Muscle layer of duodenum (tissue), 2 donors: ENCODE data around the gene RYK.

Experiments used
- H3K27ac ChIP-seq: one replicate; pipeline ENCODE4 v1.7.0; 2013; ENCODE audit warnings: mild to moderate bottlenecking, low read length
- H3K27me3 ChIP-seq: one replicate; pipeline ENCODE4 v1.7.0; 2013; ENCODE audit warnings: low read depth, mild to moderate bottlenecking, control low read depth, low read length
- H3K36me3 ChIP-seq, 2 donors: one replicate each; pipeline ENCODE4 v1.7.0; 2013; ENCODE audit warnings: low read length in 2 of 2, control low read depth in 1 of 2, mild to moderate bottlenecking in 1 of 2; ENCODE audit not compliant: insufficient read depth in 2 of 2, control insufficient read depth in 1 of 2
- H3K4me1 ChIP-seq, 2 donors: one replicate each; pipeline ENCODE4 v1.7.0; 2013; ENCODE audit warnings: low read length in 2 of 2, mild to moderate bottlenecking in 2 of 2, control low read depth in 1 of 2, moderate library complexity in 1 of 2; ENCODE audit not compliant: insufficient read depth in 2 of 2, control insufficient read depth in 1 of 2
- H3K4me3 ChIP-seq, 2 donors: one replicate each; pipeline ENCODE4 v1.7.0; 2013; ENCODE audit warnings: low read length in 2 of 2, low read depth in 1 of 2, mild to moderate bottlenecking in 1 of 2
- H3K9me3 ChIP-seq, 2 donors: one replicate each; pipeline ENCODE4 v1.7.0; 2013; ENCODE audit warnings: low read length in 2 of 2, control low read depth in 1 of 2, mild to moderate bottlenecking in 1 of 2; ENCODE audit not compliant: control insufficient read depth in 1 of 2
- donor health status: healthy.

RYK gene

DNA sequence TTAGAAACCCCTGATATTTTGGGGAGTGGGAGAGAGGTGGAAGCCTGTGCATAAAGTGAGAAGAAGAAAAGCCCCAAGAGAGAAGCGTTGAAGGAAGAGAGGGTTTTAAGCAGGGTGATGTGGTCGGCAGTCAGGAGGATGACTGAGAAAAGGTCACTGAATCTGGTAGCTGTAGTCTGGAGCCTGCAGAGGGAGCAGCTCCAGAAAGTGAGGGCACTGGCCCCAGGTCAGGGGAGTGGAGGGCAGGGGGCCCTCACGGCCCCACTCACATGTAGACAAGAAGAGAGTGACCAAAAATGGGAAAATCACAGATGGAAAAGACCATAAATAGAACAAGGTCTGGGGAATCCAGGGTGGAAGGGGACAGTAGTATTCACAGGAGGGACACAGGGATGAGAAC is 105.5 kb downstream of the RYK start:
- Histone ChIP-seq H3K4me1 (no peaks in the 10 kb centered on the region), H3K36me3 (no peaks in the 10 kb centered on the region), H3K27me3 (no peaks in the 10 kb centered on the region), H3K9me3 (peaks cover 0 to 2% of the 10 kb centered on the region in 2 donors), H3K4me3 (no peak overlapping the region), H3K27ac (no peak overlapping the region)

DNA sequence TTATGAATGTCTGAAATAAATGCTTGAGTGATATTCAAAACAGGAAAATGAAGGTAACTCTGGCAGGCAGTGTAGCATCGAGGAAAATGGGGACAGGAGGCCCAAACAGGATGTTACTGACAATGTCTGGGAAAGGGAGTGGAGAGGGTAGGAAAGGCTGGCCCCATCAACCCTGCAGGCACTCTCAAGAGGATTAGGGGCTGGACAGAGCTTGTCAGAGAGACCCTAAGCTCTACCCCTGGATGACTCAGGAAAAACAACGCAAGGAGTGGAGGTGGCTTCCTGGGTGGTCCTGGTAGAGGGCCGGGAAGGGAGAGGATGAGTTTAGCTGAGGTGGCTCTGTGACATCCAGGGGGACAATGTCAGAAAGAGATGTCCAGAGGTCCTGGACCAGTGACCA is 106.0 kb downstream of the RYK start:
- no peak overlapping the region for H3K4me3 ChIP-seq
- H3K9me3 ChIP-seq, result peaks cover 0 to 2% of the 10 kb centered on the region in 2 donors
- H3K36me3 ChIP-seq, result peaks cover 0 to 4% of the 10 kb centered on the region in 2 donors
- H3K27ac ChIP-seq, result no peak overlapping the region
- H3K4me1 ChIP-seq, result no peaks in the 10 kb centered on the region
- H3K27me3 ChIP-seq, result no peaks in the 10 kb centered on the region

DNA sequence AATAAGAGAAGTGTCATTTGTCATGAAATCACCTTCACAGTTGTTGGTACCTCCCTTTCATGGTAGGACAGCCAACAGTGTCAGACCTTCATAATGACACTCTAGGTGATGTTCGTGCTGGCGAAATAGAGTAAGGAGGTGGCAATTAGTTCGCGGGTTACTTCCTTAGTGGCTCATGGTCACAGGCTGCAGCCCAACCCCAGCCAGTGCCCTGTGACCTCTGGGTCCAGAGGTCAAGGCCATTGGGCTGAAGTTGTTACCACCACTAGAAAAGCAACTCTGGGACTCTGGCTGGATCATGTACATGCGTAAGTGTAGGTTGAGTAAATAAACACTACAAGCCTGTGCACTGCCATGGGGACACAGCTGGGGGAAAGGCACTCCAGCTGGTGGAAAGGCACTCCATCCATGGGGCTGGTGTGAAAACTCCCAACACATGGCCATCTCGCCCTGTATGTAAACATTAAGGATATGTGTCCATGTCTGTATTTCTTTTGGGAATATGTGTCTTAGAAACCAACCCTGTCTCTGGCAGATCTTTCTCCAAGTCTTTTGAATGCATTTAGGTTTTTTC is 106.7 kb downstream of the RYK start:
- Histone ChIP-seq H3K4me3 (no peak overlapping the region), H3K4me1 (no peaks in the 10 kb centered on the region), H3K27me3 (no peaks in the 10 kb centered on the region), H3K27ac (no peak overlapping the region), H3K9me3 (peaks cover 0 to 2% of the 10 kb centered on the region in 2 donors), H3K36me3 (peaks cover 0 to 4% of the 10 kb centered on the region in 2 donors)

DNA sequence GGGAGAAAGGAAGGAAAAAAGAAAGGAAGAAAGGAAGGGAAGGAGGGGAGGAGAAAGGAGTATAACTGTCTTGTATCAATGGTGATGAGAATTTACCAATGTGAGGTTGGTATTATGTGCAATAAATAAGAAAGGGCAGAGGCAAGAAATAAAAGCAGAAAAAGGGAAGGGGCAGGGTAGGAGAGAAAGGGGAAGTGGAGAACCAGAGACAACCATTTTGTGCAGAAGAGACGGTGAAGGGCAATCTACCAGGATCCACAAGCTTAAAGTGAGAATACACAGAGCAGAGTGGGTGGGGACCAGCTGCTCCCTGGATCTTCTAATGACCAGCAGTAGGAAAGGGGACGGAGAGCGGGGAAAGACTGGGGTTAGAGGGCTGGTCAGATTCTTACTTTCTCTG is 114.1 kb downstream of the RYK start:
- Histone ChIP-seq H3K36me3 (peaks cover 0 to 4% of the 10 kb centered on the region in 2 donors), H3K27ac (no peak overlapping the region), H3K4me3 (no peak overlapping the region), H3K9me3 (peaks cover 0 to 2% of the 10 kb centered on the region in 2 donors), H3K4me1 (no peaks in the 10 kb centered on the region), H3K27me3 (no peaks in the 10 kb centered on the region)

DNA sequence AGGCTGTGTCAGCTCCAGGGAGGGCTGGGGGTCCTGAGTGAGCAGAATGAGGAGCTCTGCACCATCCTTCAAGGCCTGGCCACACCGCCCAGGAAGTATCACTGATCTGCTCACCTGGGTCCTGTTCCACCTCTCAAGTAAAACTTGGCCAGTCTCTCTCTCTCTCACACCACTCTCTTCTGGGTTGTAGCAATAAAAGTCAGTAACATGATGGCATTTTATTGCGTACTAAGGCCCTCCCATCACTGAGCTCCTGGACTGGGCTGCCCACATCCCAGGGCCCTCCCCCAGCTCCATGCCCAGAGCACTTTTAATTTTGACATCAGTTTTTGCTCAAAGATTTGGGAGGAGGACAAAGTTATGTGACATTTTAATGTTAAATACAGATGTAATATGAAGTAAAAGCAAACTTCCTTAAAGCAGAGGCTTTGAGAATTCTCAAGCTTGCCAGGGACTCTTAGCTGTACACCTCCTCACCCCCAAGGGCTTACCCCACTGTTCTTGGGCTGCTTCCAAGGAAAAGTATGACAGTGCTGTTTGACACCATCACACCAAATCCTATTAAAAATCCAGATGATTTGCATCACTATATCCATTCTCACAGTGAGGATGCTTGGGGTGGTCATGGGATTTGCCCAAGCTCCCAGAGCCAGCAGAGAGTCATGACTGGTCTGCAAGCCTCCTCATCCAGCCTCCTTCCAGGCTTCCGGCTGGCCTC is 115.8 kb downstream of the RYK start:
- Histone ChIP-seq H3K36me3 (peaks cover 0 to 2% of the 10 kb centered on the region in 2 donors), H3K4me3 (no peak overlapping the region), H3K27me3 (no peaks in the 10 kb centered on the region), H3K9me3 (peaks cover 0 to 2% of the 10 kb centered on the region in 2 donors), H3K27ac (no peak overlapping the region), H3K4me1 (no peaks in the 10 kb centered on the region)

DNA sequence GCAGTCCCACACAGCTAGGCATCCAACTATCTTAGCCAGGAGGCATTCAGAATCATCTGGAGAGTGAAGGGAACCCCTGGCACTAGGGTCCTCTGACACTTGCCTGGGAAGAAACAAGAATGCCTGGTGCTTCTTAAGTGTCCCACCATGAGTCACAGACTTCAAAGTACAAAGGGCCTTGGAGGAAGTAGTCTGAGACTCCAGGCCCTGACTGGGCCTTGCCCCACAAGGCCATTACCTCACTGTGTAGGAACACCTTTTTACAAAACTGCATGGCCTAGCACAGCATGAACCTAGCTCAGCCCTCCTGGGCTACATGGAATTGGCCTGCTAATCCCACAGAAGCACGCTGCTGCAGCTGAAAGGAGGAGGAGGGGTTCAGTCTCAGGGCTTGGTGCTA is 116.4 kb downstream of the RYK start:
- H3K4me3 ChIP-seq, result no peak overlapping the region
- H3K9me3 ChIP-seq, result peaks cover 0 to 2% of the 10 kb centered on the region in 2 donors
- H3K27me3 ChIP-seq, result no peaks in the 10 kb centered on the region

DNA sequence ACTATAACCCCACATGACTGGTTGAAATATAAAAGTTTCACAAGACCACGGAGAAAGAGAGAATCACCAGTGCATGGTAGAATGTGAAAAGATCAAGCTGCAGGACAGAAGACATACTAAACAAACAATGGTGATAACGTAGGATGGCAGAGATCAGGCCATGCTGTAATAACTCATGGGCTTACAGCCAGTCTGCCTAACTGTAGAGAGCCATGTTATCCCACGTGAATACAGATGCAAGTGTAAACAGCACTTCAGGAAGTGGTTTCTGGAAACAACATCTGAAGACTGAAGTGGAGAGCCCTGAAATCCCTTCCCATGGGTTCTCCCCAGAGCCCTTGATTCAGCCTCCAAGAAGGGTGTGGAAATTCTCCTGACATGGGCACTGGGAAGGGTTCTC is 117.7 kb downstream of the RYK start:
- Histone ChIP-seq H3K4me1 (no peaks in the 10 kb centered on the region), H3K4me3 (no peak overlapping the region), H3K27ac (no peak overlapping the region), H3K27me3 (no peaks in the 10 kb centered on the region), H3K9me3 (peaks cover 0 to 2% of the 10 kb centered on the region in 2 donors), H3K36me3 (peaks cover 0 to 9% of the 10 kb centered on the region in 2 donors)

More for the DNA sequence above, 116.4 kb downstream of the RYK start:
- Histone ChIP-seq H3K36me3 (peaks cover 0 to 1% of the 10 kb centered on the region in 2 donors), H3K27ac (no peak overlapping the region), H3K4me1 (no peaks in the 10 kb centered on the region)

DNA sequence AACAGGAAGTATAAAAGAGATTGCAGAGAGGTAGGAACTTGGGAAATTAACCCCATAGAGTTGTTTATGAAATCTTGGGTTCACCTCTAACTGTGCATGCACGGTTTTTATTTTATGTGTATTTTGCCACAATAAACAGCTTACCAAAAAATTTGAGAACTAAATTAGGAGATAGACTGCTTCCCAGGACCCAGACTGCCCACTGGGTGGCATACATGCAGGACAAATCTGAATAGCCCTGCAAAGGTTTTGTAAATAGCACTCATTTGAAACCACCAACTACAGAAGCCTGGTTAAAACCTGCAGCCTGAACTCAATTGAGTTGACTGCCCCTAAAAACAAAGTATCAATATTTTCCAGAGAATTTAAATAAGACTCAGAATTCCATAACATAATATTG is 124.5 kb downstream of the RYK start:
- H3K9me3 ChIP-seq, result peaks cover 0 to 2% of the 10 kb centered on the region in 2 donors
- no peak overlapping the region for H3K4me3 ChIP-seq
- no peak overlapping the region for H3K27ac ChIP-seq
- no peaks in the 10 kb centered on the region for H3K27me3 ChIP-seq
- H3K36me3 ChIP-seq, result peaks cover 0 to 11% of the 10 kb centered on the region in 2 donors
- H3K4me1 ChIP-seq, result no peaks in the 10 kb centered on the region

DNA sequence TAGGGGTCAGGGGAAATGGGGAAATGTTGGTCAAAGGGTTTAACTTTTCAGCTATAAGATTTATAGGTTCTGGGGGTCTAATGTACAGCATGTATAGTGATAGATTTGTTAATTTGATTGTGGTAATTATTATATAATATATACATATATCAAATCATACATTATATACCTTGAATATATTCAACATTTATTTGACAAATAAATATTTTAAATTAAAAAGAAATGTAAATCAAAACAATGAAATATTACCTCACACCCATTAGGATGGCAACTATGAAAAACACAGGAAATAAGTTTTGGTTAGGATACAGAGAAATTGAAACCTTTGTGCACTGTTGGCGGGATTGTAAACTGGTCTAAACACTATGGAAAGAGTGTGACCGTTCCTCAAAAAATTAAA is 135.9 kb downstream of the RYK start:
- H3K27me3 ChIP-seq, result no peaks in the 10 kb centered on the region

DNA sequence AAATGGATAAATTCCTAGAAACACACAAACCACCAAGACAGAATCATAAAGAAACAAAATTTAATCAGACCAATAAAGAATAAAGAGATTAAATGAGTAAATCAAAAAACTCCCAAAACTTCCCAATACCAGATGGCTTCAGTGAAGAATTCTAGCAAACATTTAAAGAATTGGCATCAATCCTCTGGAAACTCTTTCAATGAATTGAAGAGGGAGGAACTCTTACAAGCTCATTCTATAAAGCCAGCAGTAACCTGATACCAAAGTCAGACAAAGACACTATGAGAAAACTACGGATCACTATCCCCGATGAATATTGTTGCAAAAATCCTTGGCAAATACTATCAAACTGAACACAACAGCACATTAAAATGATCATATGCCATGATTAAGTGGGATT is 139.0 kb downstream of the RYK start:
- Histone ChIP-seq H3K36me3 (no peaks in the 10 kb centered on the region), H3K27ac (no peak overlapping the region), H3K4me3 (no peak overlapping the region), H3K9me3 (peaks cover 0 to 3% of the 10 kb centered on the region in 2 donors), H3K4me1 (no peaks in the 10 kb centered on the region), H3K27me3 (no peaks in the 10 kb centered on the region)

More for the DNA sequence above, 135.9 kb downstream of the RYK start:
- no peak overlapping the region for H3K27ac ChIP-seq
- no peak overlapping the region for H3K4me3 ChIP-seq
- no peaks in the 10 kb centered on the region for H3K4me1 ChIP-seq
- no peaks in the 10 kb centered on the region for H3K36me3 ChIP-seq
- peaks cover 0 to 13% of the 10 kb centered on the region in 2 donors for H3K9me3 ChIP-seq

DNA sequence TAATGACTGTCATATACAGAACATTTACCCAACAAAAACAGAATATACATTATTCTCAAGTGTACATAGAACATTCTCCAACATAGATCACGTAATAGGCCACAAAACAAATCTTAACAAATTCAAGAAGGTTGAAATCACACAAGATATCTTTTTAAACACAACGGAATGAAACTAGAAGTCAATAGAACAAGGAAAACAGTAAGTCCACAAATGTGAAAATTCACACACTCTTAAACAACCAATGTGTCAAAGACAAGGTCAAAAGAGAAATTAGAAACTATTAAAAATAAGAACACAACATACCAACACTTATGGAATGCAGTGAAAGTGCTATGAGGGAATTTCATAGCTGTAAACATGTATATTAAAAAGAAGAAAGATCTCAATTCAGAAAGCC is 139.7 kb downstream of the RYK start:
- H3K36me3 ChIP-seq, result no peaks in the 10 kb centered on the region
- H3K27ac ChIP-seq, result no peak overlapping the region
- no peaks in the 10 kb centered on the region for H3K27me3 ChIP-seq
- no peaks in the 10 kb centered on the region for H3K4me1 ChIP-seq
- peaks cover 0 to 3% of the 10 kb centered on the region in 2 donors for H3K9me3 ChIP-seq
- no peak overlapping the region for H3K4me3 ChIP-seq
